Right lobe of liver (tissue), 6 donors: ENCODE measurements around the gene UBA52. TPM values are rescaled to one million over a fixed set of nuclear protein-coding genes. Genes with fewer than 3 reads are reported as not detected.

Experiments
- ATAC-seq, 4 donors: fragments of 200-7000 bp; cut with Tn5 transposase; one replicate each; pipeline ENCODE4 v1.9.1; 2020; ENCODE audit warnings: mild to moderate bottlenecking in 4 of 4, moderate library complexity in 4 of 4
- DNase-seq, 3 donors: peaks; one replicate each; pipeline ENCODE4 v3.0.0-alpha.2; 2020
- H3K27ac ChIP-seq, 3 donors: fragments of 200-600 bp; one replicate each; pipeline ENCODE4 v1.8.0; 2022
- H3K27me3 ChIP-seq, 2 donors: fragments of 200-600 bp; one replicate each; pipeline ENCODE4 v1.8.0; 2022
- H3K36me3 ChIP-seq, 4 donors: fragments of 200-600 bp; sonication (generic) in 1 of 4; one replicate each; pipeline versions ENCODE4 v1.5.1 to v1.8.0; 2017 to 2022; ENCODE audit warnings: control low read depth in 1 of 4
- H3K4me1 ChIP-seq, 4 donors: fragments of 200-600 bp; sonication (generic) in 1 of 4; one replicate each; pipeline versions ENCODE4 v1.5.1 to v1.8.0; 2017 to 2022; ENCODE audit warnings: control low read depth in 1 of 4
- H3K4me3 ChIP-seq, 3 donors: fragments of 200-600 bp; one replicate each; pipeline ENCODE4 v1.8.0; 2022
- H3K9me3 ChIP-seq, 4 donors: fragments of 200-600 bp; sonication (generic) in 1 of 4; one replicate each; pipeline versions ENCODE4 v1.5.1 to v1.8.0; 2017 to 2022; ENCODE audit warnings: control low read depth in 1 of 4
- CTCF ChIP-seq, 4 donors: fragments of 200-600 bp in 3 of 4; fragments of 450-650 bp in 1 of 4; IDR thresholded peaks; one replicate each; pipeline versions ENCODE4 v1.5.1 to v1.8.0; 2016 to 2022; ENCODE audit warnings: antibody characterized with exemption in 4 of 4, mild to moderate bottlenecking in 2 of 4
- POLR2A ChIP-seq: fragments of 450-650 bp; IDR thresholded peaks from one replicate; pipeline ENCODE4 v1.6.1; 2017; ENCODE audit warnings: antibody characterized with exemption, mild to moderate bottlenecking
- WGBS: methylation state at CpG from one replicate; pipeline ENCODE4 v1.1.6; 2018; ENCODE audit warnings: low coverage, low lambda C conversion rate; ENCODE audit not compliant: insufficient coverage; ENCODE audit errors: missing lambda C conversion rate; 5-methylcytosine and 5-hydroxymethylcytosine counted together
- intact Hi-C, 2 donors: fragments of 100-400 bp; cut with DNase I; formaldehyde crosslinking; loops; one replicate each; pipeline versions ENCODE4 v1.11.2 to v1.14.1; 2022
- total RNA-seq, 6 experiments: library from RNA; depleted of rRNA in 2 of 6; stranded (reverse); fragments of >200 nt in 2 of 6; fragmentation: NEBNext Ultra II Directional in 3 of 6; extraction: Animal tissue kit (Norgen Biotek cat#: 25700) in 3 of 6; gene quantifications; one replicate each; pipeline versions ENCODE4 v1.1.0 to v1.2.4, GENCODE V29; 2016 to 2023
- donor health status: DM: no; HTN: yes; CAD: no.
- donor health status: DM: no; HTN: no; CAD: no.
- donor health status: DM: no; HTN: no; CAD: no.
- donor health status: DM: no; HTN: yes; CAD: no.
- donor health status: DM: no; HTN: yes; CAD: no.

The UBA52 gene
- total RNA-seq, 6 experiments from 2014 or later: 256 to 470 (median 406) TPM

GRCh38 chr19:18568367-18568766 is 3.3 kb upstream of the UBA52 start:
- 100% methylated on average over 4 of the region's 15 CpGs for WGBS
- ATAC-seq (no peak), DNase-seq (no peak)
- no peak overlapping the region for H3K4me3 ChIP-seq
- no peak overlapping the region for H3K27ac ChIP-seq
- intact Hi-C loops: loop anchor here in 1 of 2 donors (10.0 kb wide), 1 partner anchor 94 kb away; no protein-coding TSS in a partner anchor
- peaks cover 0 to 14% (median 5%) of the 10 kb centered on the region in 4 donors for H3K4me1 ChIP-seq
- TF ChIP-seq POLR2A (no peak), CTCF (IDR thresholded peaks at IDR 0.05) (no peak)
- H3K36me3 ChIP-seq: peaks cover 0 to 53% (median 31%) of the 10 kb centered on the region in 4 donors
- H3K9me3 ChIP-seq: no peaks in the 10 kb centered on the region
- H3K27me3 ChIP-seq: no peaks in the 10 kb centered on the region

- TF ChIP-seq POLR2A: no peak
- no peak for TF ChIP-seq CTCF (IDR thresholded peaks at IDR 0.05)
- H3K27me3 ChIP-seq: no peaks in the 10 kb centered on the region
- H3K4me3 ChIP-seq: no peak overlapping the region
- ATAC-seq (no peak), DNase-seq (no peak)
- intact Hi-C loops: loop anchor here in 1 of 2 donors (10.0 kb wide), 1 partner anchor 120 kb away; no protein-coding TSS in a partner anchor
- no peaks in the 10 kb centered on the region for H3K9me3 ChIP-seq
- peaks cover 0 to 17% (median 8%) of the 10 kb centered on the region in 4 donors for H3K4me1 ChIP-seq
- H3K36me3 ChIP-seq: peaks cover 5 to 39% (median 22%) of the 10 kb centered on the region in 4 donors
- H3K27ac ChIP-seq: no peak overlapping the region
- 80% methylated on average over 1 of the region's 18 CpGs for WGBS
These were observed 3.1 kb downstream of the UBA52 start for GRCh38 chr19:18574691-18575291.

GRCh38 chr19:18576383-18576782 is 4.7 kb downstream of the UBA52 start:
- H3K9me3 ChIP-seq: no peaks in the 10 kb centered on the region
- H3K36me3 ChIP-seq: peaks cover 5 to 39% (median 22%) of the 10 kb centered on the region in 4 donors
- WGBS: 95% methylated on average over 6 of the region's 8 CpGs
- H3K27ac ChIP-seq: no peak overlapping the region
- no peak for ATAC-seq
- no peak overlapping the region for H3K4me3 ChIP-seq
- no peak for DNase-seq
- intact Hi-C loops: loop anchor here in 1 of 2 donors (10.0 kb wide), 1 partner anchor 122 kb away; no protein-coding TSS in a partner anchor
- H3K4me1 ChIP-seq: peaks cover 0 to 21% (median 8%) of the 10 kb centered on the region in 4 donors
- TF ChIP-seq CTCF (IDR thresholded peaks at IDR 0.05): no peak
- TF ChIP-seq POLR2A: no peak
- no peaks in the 10 kb centered on the region for H3K27me3 ChIP-seq

DNA sequence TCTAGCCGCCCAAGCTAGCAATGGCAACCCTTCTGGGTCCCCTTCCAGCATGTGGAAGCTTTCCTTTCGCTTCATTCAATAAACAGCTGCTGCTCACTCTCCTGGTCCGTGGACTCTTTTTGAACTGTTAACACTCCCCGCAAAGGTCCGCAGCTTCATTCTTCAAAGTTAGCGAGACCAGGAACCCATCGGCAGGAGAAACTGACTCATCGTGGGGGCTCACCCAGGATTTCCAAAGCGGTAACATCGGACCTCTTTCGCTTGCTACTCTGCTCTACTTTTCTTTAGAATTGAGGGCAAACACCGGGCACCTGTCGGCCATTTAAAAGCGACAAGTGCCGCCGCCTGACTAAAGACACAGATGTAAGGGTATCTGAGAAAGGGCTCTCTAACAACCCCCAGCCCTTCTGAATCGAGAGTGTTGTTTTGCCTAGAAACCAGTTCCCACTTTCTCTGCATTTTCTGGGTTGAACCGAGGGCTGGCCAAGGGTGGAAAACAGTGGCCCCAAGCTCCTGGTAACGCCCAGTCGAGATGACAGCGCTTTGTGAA is 5.8 kb downstream of the UBA52 start:
- no peak for ATAC-seq
- WGBS: 95% methylated on average over 13 of the region's 21 CpGs
- TF ChIP-seq POLR2A: no peak
- TF ChIP-seq CTCF (IDR thresholded peaks at IDR 0.05): no peak
- Histone ChIP-seq H3K4me3 (no peak overlapping the region), H3K36me3 (peaks cover 5 to 39% (median 22%) of the 10 kb centered on the region in 4 donors), H3K9me3 (no peaks in the 10 kb centered on the region), H3K27me3 (no peaks in the 10 kb centered on the region), H3K27ac (no peak overlapping the region), H3K4me1 (peaks cover 0 to 18% (median 6%) of the 10 kb centered on the region in 4 donors)
- intact Hi-C loops: loop anchor here in 1 of 2 donors (10.0 kb wide), 1 partner anchor 123 kb away; no protein-coding TSS in a partner anchor
- no peak for DNase-seq
